Stimulated activated CD8-positive, alpha-beta memory T cell treated with anti-CD3 and anti-CD28 coated beads, Interleukin-7, amount 100 ng/mL, for 1 hour (primary cell): ENCODE results near the gene PTGDS.
A peak's percentile ranks its signal among the peaks of the same experiment; 100 is the strongest.
"Not testable (repeated sequence)": the region's sequence is repeated elsewhere in the genome, so short reads cannot be mapped to it uniquely, and the experiment has no call there.

Experiments used
- DNase-seq, 2 donors: peaks; one replicate each; pipeline ENCODE4 v3.0.0-alpha.2; 2020; ENCODE audit warnings: low read depth in 2 of 2

The PTGDS gene

GRCh38 chr9:136990242-136990911 lies 13.1 kb downstream of the PTGDS start:
- no peak for DNase-seq

- DNase-seq = peak; percentile 87 to 90
Observed at GRCh38 chr9:136991993-136992818, 14.9 kb downstream of the PTGDS start, which contains the start of gene PAXX. Gene PAXX (plus strand): TSS chr9:136992422. CDS start chr9:136992444, 22 bp downstream.

GRCh38 chr9:136992819-136993369 lies 15.6 kb downstream of the PTGDS start:
- DNase-seq = no peak

DNA sequence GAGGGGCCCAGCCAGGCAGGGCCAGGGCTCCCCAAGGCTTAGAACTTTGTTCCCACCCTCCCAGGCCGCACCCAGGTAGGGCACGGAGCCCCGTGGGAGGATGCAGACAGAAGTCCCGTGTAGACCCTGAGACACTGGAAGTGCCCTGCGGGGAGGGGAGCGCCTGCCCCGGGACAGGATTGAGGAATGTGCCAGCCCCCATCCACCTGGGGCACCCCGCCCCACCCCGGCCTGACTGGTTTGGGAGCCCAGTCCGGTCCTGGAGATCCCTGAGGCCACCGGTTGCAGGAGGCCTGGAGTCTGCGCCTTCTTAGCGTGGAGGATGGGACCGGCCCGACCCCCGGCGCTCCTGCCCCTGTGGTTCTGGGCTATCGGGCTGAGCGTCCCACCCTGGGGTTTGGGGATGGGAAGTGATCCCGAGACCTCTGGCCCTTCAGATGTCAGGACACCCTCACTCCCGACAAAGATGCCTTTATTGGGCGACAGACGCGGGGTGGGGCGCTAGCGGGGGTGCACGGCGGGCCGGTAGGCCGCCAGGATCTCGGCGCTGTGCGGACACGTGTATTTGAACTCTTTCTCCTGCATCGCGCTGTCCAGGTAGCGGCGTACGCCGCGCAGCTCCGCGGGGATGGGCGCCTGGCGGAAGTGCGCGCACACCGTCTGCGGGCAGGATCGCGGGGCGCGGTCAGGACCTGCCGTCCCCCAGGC lies 17.0 kb downstream of the PTGDS start:
- no peak for DNase-seq

GRCh38 chr9:136994888-136995230 lies 17.6 kb downstream of the PTGDS start:
- DNase-seq = no peak

- DNase-seq = no peak
Observed at GRCh38 chr9:136995362-136995761, 18.1 kb downstream of the PTGDS start.

GRCh38 chr9:136995772-136996311 lies 18.5 kb downstream of the PTGDS start:
- DNase-seq = no peak

- DNase-seq = peak; percentile 25 to 37
Observed at GRCh38 chr9:136996361-136997292, 19.3 kb downstream of the PTGDS start, which contains the start of gene CLIC3. Gene CLIC3 (minus strand): TSS chr9:136996568. CDS start chr9:136996543, 25 bp downstream.

GRCh38 chr9:136997371-136997770 lies 20.1 kb downstream of the PTGDS start:
- DNase-seq = no peak

GRCh38 chr9:136997830-136998234 lies 20.5 kb downstream of the PTGDS start:
- DNase-seq = peak in 1 of 2 donors; percentile 26

GRCh38 chr9:137000177-137000930 lies 23.1 kb downstream of the PTGDS start:
- DNase-seq = no peak

- no peak for DNase-seq
Observed at GRCh38 chr9:137001857-137002645, 24.7 kb downstream of the PTGDS start.

DNA sequence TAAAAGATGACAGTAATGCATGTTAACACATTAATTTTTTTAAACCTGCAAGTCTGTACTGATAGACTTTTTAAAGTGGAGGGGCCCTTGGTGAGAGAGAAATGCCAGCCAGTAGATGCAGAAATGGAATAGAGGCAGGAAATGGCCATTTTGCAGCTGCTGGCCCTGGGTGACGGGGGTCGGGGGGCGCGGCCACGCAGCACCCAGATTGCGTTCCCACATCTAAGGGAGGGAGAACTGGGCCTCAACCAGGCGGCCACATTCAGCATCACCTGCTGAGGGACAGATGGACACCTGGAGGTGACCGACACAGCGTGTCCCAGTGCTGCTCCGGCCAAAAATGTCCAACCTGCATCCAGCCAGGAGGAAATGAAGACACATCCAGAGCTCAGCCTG lies 25.3 kb downstream of the PTGDS start:
- no peak for DNase-seq

GRCh38 chr9:137004285-137004684 lies 27.0 kb downstream of the PTGDS start:
- not testable (repeated sequence) for DNase-seq

- DNase-seq = no peak
Observed at GRCh38 chr9:137006116-137007003, 29.1 kb downstream of the PTGDS start.

DNA sequence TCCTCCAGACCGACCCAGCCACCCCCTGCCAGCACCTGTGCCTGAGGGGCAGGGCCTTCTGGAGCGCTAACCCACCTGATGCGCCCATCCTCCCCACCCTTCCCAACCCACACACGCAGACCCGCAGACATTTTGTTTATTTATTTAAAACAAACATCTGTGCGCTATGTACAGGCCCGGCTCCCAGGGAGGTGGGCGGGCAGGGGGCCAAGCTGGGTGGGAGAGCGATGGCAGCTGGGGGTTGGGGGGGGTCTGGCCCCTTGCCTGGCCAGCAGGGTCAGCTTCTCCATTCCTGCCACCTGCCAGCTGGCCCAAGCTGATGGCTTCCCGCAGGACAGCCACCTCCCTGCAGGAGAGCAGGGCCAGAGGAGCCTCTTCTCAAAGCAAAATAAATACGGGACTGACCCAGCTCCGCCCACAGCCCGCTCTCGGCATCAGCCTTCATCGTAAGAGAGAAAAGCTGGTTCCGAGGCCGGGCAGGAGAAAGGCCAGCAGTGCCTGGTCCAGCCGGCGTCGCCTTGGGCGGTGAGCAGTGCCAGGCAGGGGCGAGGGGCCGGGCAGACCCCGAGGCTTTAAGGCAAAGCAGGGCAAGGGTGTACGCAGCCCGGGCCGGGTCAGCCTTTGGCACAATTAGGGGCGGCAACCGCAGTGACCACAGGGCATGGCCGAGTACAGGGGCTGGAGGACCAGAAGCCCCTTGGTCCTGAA lies 30.0 kb downstream of the PTGDS start:
- no peak for DNase-seq

DNA sequence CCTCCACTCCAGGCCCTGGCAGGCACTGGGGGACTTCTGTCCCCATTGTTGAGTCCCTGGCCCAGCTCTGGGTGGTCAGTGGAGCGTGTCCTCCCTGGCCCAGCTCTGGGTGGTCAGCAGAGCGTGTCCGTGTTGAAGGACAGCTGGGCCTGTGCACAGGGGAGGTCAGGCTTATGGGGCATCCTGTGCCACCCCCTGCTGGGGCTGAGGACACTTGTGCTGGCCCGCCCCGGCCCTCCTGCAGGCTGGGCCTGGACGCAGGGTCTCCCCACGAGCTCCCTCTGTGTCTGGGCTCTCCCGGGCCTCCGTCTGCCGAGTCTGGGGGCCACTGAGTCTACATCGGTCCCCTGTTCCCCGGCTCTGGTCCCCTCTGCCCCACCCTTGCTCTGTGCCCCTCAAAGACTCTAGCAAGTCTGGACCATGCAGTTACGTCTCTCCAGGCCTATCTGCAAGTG lies 30.5 kb downstream of the PTGDS start:
- no peak for DNase-seq
